NCI-H187 treated with DMSO at 0.1 percent for 48 hours (cell line): Measurements from ENCODE around the gene PPP1R1B.

ENCODE experiments used
- DNase-seq: peaks from one replicate; lab custom pipeline; 2025; lab: John Stamatoyannopoulos, UW

Gene PPP1R1B

DNA sequence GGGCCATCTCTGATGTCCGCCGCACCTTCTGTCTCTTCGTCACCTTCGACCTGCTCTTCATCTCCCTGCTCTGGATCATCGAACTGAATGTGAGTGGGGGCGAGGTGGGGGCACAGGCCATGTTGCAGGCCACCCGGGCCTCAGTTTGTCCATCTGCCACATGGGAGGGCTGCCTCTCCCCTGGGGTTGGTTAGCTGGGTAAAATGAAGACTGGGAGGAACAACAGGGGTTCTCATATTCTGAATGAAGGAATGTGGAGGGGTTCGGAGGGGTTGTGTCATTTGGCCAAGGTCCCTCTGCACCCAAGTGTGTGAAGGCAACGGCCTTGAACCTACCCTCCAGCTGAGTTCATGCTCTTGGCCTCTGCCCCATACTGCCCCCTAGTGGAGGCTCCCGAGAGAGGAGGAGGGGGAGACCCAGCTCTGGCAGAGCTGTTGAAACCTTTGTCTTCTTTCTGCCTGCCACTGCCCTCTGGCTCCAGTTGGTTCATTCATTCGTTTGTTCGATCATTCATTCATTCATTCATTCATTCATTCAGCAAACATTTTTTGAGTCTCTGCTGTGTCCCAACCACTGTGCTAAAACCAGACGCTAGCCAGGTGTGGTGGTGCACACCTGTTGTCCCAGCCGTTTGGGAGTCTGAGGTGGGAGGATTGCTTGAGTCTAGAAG is 27.0 kb downstream of the PPP1R1B start:
- no peak for DNase-seq

DNA sequence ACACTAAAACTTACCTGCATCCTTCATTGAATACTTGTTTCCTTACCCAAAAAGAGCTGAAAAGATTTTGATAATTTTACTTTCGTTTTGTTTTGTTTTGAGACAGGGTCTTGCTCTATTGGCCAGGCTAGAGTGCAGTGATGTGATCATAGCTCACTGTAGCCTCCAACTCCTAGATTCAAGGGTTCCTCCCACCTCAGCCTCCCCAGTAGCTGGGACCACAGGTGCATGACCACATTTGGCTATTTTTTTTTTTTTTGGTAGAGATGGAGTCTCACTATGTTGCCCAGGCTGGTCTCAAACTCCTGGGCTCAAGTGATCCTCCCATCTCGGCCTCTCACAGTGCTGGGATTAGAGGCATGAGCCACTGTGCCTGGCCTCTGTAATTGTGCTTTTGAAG is 28.4 kb downstream of the PPP1R1B start:
- DNase-seq: no peak

DNA sequence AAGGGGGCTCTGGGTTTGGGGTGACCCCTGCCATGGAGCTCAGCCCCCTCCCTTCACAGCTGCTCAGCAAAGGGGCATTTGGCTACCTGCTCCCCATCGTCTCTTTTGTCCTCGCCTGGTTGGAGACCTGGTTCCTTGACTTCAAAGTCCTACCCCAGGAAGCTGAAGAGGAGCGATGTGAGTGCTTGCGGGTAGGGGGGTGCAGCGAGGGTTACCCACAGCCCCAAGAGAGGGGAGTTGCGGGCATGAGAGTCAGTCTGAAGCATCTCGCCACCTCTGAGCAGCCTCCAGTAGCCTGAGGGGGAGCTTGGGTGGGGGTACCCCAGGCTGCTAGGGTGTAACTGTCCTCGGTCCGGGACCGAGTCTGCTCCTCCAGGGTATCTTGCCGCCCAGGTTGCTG is 31.6 kb downstream of the PPP1R1B start:
- no peak for DNase-seq

DNA sequence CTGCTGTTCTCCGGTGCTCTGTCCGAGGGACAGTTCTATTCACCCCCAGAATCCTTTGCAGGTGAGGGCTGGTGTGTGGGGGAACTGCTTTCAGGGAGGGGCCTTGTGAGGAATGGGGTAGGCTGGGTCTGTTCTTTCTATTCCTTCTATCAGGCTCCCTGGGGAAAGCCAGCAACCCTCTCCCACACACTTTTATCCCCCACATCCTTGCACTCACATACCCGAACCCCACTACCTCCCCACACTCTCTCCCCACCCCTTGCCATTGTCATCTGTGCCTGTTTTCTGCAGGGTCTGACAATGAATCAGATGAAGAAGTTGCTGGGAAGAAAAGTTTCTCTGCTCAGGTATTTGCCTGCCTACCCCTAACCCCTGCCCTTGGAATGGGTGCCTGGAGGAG is 32.0 kb downstream of the PPP1R1B start:
- no peak for DNase-seq

DNA sequence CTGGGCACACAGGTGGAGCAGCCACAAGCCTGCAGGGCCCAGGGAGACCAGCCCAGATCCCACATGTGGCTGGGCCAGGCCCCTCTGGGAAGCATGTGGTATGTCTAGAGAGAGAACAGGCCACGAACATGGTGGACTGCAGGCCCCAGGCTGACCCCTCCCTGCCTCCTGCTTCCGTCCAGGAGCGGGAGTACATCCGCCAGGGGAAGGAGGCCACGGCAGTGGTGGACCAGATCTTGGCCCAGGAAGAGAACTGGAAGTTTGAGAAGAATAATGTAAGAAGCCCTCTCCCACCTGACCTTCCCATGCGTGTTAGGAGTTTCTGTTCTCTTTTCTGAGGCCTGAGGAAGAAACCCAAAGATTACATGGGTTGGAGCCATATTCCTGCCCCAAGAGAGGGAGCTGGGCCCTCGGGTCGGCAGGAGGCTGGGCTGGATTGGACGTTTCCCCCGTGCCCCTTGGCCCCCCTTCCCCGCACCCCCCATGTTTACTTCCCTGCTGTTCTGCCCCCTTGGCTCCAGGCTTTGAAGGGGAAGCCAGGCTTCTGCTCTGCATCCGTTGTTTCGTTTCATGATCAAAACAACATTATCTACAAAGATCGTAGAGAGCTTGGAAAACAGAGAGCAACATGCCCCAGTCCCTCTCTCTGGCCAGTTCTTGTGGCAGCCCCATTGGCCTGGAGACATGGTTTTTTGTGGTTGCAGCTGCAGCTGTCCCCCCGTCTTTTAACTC is 32.7 kb downstream of the PPP1R1B start:
- DNase-seq: no peak

DNA sequence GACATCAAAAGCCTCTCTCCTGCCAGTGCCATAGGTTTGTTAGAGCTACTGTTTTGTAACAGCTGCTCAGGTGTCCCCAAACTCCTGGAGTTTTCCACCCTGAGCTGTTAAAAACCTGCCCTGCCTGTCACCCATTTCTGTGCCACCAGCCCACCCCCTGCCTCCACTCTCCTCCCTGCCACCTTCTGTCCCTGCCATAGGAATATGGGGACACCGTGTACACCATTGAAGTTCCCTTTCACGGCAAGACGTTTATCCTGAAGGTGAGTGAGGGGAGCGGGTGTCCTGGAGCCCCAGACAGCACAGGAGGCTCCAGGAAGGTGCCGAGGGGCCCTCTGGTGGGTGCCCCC is 33.2 kb downstream of the PPP1R1B start:
- DNase-seq: no peak

DNA sequence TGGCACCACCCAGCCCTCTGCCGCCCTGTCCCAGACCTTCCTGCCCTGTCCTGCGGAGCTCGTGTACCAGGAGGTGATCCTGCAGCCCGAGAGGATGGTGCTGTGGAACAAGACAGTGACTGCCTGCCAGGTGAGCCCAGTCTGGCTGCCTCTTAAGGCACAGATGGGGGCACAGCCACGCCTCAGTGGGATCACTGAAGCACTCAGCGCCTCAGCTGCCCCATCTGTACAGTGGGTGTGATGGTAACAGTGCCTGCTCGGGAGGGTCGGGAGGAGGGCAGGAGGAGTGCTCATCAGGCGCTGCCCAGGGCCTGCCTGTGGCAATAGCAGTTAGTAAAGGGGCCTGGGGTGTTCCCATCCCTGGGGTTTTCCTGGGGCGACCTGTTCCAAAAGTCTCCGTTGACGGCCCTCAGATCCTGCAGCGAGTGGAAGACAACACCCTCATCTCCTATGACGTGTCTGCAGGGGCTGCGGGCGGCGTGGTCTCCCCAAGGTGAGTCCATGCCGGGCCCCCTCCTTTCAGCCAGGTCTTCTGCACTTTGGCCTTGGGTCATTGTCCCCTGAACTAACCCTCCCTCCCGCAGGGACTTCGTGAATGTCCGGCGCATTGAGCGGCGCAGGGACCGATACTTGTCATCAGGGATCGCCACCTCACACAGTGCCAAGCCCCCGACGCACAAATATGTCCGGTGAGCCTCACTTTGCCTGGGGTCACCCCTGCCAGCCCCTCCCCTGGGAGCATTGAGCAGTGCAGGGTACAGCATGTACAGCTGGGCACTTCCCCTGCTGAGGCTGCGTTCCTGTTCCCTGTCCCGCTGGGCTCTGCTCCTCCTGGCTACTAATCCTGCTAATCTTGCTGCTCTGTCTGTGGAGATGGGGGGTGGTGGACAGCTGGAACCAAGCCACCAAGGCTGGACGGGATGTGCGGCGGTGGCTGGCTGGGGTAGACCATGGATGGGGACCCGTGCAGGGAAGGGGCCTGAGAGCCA is 33.9 kb downstream of the PPP1R1B start:
- no peak for DNase-seq

DNA sequence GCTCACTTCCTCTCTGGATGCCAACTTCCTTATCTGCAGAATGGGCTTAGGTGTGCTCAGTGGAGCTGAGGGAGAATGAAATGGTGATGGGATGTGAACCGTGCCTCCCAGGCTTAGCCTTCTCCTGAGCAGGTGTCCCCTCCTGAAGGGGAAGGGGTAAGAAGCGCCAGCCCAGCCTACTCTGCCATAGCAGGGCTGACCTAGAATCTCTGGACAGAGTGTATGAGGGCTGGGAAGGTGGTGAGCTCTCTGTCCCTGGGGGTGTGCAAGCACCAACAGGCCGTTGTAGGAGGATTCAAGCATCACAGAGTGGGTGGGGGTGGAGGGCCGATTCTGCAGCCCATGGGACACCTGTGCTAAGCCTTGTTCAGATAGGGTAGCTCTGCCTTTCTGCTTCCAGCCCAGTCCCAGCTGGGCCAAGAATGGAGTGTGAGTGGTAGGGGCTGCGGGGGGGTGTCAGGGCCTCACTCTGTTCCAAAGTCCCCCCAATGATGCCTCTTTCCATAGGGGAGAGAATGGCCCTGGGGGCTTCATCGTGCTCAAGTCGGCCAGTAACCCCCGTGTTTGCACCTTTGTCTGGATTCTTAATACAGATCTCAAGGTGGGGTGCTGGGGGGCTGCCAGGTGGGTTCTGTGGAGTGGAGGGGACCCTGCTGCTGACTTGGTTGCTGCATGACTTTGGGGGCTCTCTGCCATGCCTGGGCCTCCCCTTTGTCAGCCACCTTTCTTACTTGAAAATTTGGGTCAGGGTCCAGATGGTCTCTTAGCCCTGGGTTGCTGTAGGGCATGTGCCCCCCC is 35.2 kb downstream of the PPP1R1B start:
- DNase-seq: no peak

DNA sequence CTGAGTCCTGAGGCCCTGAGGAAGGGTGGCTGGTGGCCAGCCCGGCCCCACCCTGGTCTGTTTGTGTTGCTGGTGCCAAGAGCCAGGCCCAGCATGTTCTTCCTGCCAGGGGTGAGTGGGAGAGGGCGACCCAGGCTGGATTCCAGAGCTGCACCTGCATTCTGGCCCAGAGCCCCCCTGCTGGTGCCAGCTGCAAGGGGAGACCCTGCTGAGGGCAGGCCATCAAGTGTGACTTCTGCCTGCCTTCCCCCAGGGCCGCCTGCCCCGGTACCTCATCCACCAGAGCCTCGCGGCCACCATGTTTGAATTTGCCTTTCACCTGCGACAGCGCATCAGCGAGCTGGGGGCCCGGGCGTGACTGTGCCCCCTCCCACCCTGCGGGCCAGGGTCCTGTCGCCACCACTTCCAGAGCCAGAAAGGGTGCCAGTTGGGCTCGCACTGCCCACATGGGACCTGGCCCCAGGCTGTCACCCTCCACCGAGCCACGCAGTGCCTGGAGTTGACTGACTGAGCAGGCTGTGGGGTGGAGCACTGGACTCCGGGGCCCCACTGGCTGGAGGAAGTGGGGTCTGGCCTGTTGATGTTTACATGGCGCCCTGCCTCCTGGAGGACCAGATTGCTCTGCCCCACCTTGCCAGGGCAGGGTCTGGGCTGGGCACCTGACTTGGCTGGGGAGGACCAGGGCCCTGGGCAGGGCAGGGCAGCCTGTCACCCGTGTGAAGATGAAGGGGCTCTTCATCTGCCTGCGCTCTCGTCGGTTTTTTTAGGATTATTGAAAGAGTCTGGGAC is 36.0 kb downstream of the PPP1R1B start:
- DNase-seq: no peak

DNA sequence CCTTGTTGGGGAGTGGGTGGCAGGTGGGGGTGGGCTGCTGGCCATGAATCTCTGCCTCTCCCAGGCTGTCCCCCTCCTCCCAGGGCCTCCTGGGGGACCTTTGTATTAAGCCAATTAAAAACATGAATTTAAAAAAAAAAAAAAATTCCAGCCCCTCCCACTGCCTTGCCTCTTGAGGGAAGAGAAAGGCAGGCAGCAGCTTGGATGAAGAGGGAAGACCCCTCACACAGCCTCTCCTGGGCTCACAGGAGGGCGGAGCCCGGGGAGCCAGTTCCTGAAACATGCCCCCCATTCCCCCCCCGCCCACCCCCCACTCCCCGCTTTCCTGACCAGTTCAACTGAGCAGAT is 36.6 kb downstream of the PPP1R1B start:
- DNase-seq: no peak

DNA sequence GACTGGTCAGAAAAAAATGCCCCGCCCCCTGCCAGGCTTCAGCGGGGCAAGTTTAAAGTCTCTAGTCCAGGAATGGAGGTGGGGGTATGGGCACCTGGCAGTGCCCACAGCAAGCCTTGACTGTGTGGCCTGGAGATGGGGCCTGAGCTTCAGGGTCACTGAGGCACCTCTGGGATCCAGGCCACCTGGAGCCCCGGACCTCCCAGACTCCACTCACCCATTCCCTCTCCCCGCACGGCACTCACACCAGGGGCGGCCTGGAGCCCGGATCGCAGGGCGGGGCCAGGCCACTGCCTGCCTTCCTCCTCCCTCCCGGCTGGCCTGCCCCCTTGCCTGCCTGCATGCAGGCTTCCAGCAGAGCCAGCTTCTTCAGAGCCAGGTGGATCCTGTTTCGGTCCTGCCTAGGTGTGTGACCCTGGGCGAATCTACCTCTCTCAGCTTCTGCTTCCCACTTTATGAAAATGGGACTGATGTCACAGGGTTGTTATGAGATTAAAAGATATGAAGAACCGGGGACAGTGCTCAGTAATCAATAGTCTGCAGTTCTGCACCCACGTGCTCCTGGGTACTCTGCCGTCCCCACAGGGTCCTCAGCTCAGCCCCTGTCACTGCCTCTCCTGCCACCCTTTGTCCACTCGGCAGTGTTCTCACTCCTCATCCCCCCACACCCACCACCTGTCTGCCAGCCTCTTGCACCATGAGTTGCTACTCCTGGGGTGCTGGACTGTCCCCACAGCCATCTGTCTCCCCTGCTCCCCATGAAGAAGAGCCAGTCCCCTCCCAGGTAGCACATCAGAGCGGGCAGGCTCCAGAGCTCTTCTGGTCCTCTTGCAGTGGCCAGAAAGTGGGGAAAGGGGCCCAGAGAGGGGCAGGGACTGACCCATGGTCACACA is 37.2 kb downstream of the PPP1R1B start:
- no peak for DNase-seq

DNA sequence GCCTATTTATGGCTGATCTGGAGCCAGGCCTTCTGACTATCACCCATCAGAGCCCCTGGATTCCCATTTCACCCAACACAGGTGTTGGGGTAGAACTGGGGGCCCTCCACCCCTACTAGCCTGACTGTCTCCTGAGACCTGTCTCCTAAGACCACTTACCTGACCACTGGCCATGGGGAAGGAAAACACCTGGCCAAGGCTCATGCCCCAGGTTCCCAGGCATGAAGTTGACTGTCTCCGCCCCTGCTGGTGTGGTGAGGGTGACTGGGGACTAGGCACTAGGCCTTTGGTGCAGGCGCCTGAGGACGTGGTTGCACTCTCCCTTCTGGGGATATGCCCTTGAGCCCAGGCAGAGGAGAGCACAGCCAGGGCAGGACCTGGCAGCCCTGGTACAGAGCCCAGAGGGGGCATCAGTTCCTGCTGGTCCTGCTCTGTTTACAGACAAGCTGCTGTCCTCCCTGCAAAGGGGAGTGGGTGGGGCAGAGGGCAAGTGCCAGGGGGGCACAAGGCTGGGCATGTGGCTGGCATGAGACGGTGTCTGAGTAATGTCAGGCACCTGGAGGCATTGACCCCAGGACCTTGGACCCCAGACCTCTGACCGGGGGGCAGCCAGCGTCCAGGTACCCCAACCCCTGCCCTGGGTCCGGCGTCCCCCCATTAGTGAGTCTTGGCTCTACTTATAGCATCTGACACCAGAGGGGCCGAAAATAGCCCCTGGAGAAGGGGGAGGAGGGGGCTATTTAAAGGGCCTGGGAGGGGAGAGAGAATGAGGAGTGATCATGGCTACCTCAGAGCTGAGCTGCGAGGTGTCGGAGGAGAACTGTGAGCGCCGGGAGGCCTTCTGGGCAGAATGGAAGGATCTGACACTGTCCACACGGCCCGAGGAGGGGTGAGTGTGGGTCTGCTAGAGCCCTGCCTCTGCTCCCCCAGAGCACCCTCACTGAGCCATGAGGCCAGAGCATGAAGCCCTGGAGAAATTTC is 38.1 kb downstream of the PPP1R1B start, which contains the start of gene TCAP:
TSS of gene TCAP (plus strand) at position 769 of the 981 bp plus-strand sequence. CDS start at position 780, 11 bp downstream.
- no peak for DNase-seq

DNA sequence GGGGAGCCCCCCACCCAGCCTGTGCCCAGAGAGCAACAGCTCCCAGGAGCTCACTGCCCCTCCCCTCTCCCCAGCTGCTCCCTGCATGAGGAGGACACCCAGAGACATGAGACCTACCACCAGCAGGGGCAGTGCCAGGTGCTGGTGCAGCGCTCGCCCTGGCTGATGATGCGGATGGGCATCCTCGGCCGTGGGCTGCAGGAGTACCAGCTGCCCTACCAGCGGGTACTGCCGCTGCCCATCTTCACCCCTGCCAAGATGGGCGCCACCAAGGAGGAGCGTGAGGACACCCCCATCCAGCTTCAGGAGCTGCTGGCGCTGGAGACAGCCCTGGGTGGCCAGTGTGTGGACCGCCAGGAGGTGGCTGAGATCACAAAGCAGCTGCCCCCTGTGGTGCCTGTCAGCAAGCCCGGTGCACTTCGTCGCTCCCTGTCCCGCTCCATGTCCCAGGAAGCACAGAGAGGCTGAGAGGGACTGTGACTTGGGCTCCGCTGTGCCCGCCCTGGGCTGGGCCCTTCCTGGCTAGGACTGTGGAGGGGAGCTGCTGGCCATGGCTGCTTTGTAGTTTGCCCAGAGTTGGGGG is 39.0 kb downstream of the PPP1R1B start:
- DNase-seq: no peak

DNA sequence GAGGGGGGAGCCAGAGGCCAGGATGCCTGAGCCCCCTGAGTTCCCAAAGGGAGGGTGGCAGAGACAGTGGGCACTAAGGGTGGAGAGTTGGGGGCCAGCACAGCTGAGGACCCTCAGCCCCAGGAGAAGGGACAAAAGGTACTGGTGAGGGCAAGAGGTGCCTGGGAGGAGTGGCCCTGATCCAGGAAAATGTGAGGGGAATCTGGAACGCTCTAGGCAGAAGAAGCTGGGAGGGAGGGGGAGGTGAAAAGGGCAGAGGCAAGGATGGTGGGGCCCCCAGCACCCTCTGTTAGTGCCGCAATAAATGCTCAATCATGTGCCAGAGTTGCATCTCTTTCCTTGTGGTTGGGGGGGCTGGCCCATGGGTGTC is 39.5 kb downstream of the PPP1R1B start:
- no peak for DNase-seq

DNA sequence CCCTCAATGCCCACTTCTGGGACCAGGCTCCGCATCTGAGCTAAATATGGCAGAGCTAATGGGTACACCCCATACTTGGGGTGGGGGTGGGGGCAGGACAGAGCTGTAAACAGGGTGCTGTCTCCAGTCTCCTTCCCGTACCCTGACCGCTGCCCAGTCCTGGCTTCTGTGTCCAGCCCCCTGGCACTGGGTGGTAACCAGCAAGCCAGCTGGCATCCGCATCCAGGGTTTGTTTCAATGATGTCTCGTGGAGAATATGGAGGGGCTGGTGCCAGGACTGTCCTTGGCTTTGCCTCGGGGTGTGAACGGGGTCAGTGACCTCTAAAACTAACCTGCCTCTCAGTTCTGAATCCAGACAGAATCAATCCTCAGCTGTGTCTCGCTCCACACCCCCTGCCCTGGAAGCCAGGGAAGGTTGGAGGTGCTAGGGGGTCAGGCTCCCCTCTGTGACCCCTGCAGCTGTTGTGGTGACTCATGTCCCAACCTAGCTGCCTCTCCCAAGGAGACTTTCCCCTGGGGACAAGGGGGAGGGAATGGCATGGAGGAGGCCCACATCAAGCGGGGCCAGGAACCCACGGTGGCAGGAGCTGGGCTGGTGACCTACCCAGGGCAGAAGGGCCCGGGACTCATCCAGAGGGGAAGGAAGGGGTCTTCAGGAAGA is 40.0 kb downstream of the PPP1R1B start:
- DNase-seq: no peak

DNA sequence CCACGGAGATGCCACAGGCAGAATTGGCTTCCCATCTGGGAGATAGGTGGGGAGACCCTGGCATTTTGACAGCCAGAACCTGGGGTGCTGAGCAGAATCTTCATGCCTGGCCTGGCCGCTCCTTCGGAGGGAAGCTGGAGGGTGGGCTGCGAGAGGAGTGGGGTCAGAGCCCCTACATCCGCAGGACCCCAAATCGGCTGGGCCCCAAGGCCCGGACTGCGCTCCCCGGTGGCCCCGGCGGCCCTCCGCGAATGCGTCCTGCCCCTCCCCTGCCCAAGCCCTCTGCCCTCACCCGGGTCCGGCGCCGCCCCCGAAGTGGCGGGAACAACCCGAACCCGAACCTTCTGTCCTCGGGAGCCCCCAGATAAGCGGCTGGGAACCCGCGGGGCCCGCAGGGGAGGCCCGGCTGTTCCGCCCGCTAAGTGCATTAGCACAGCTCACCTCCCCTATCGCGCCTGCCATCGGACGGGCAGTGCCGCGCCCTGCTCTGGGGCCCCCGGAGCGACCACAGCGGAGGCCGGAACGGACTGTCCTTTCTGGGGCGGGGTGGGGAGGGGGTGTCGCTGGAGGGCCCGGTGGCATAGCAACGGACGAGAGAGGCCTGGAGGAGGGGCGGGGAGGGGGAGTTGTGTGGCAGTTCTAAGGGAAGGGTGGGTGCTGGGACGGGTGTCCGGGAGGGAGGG is 40.7 kb downstream of the PPP1R1B start:
- DNase-seq: no peak
